ENCODE results near the gene PSMB1. TPM values are rescaled to one million over a fixed set of nuclear protein-coding genes. Genes with fewer than 3 reads are reported as not detected.
"Not testable (repeated sequence)": the region's sequence is repeated elsewhere in the genome, so short reads cannot be mapped to it uniquely, and the experiment has no call there.

PSMB1 gene
- total and polyA plus RNA-seq, 2 experiments from 2014 or later, result 247 to 411 TPM

GRCh38 chr6:170535004-170535403 lies 18.1 kb downstream of the PSMB1 start:
- 78 to 86% methylated on average over 5 of the region's 5 CpGs for WGBS, 2 experiments (ENCODE audit: low coverage in 1 of 2, low lambda C conversion rate in 2 of 2, missing lambda C conversion rate in 2 of 2)
- H3K36me3 ChIP-seq (ENCODE audit: low read depth), result peaks cover 66% of the 10 kb centered on the region
- TF ChIP-seq EZH2phosphoT487 (IDR thresholded peaks at IDR 0.05; ENCODE audit: insufficient read depth, low read depth) (no peak), EZH2 (IDR thresholded peaks at IDR 0.05; ENCODE audit: insufficient read depth, poor library complexity, severe bottlenecking) (no peak)

GRCh38 chr6:170533792-170534191 lies 19.3 kb downstream of the PSMB1 start:
- Histone ChIP-seq H2AFZ (no peak overlapping the region), H3K4me3 (no peak overlapping the region), H3K79me2 (ENCODE audit: insufficient read depth) (peaks cover 22% of the 10 kb centered on the region), H3K27ac (no peak overlapping the region), H3K9me3 (ENCODE audit: low read depth) (no peaks in the 10 kb centered on the region), H3K9me2 (ENCODE audit: insufficient read depth) (no peaks in the 10 kb centered on the region), H4K20me1 (ENCODE audit: insufficient read depth) (no peaks in the 10 kb centered on the region), H3F3A (ENCODE audit: insufficient read depth) (peaks cover 53% of the 10 kb centered on the region), H3K36me3 (ENCODE audit: low read depth) (peaks cover 56% of the 10 kb centered on the region), H3K27me3 (replicated peaks; ENCODE audit: insufficient read depth) (no peaks in the 10 kb centered on the region), H3K9ac (no peak overlapping the region), H3K4me1 (ENCODE audit: insufficient read depth) (peaks cover 3% of the 10 kb centered on the region; the same call in 1 of the 2 replicates), H3K4me2 (ENCODE audit: unreplicated experiment) (no peak overlapping the region)
- TF ChIP-seq EZH2phosphoT487 (IDR thresholded peaks at IDR 0.05; ENCODE audit: insufficient read depth, low read depth) (no peak), EZH2 (IDR thresholded peaks at IDR 0.05; ENCODE audit: insufficient read depth, poor library complexity, severe bottlenecking) (no peak)
- in situ Hi-C loops (cut with MboI), result no loop called here
- no peak for DNase-seq
- 52 to 56% methylated on average over 2 of the region's 2 CpGs for WGBS, 2 experiments (ENCODE audit: low coverage in 1 of 2, low lambda C conversion rate in 2 of 2, missing lambda C conversion rate in 2 of 2)

More at GRCh38 chr6:170535004-170535403, 18.1 kb downstream of the PSMB1 start:
- Histone ChIP-seq H3K9ac (no peak overlapping the region), H3K27me3 (replicated peaks; ENCODE audit: insufficient read depth) (no peaks in the 10 kb centered on the region), H2AFZ (no peak overlapping the region), H3K4me1 (ENCODE audit: insufficient read depth) (peaks cover under 1% of the 10 kb centered on the region; the same call in 1 of the 2 replicates), H3K4me2 (ENCODE audit: unreplicated experiment) (no peak overlapping the region), H3K9me3 (ENCODE audit: low read depth) (no peaks in the 10 kb centered on the region), H3K9me2 (ENCODE audit: insufficient read depth) (no peaks in the 10 kb centered on the region), H3K27ac (no peak overlapping the region), H3K79me2 (ENCODE audit: insufficient read depth) (peaks cover 34% of the 10 kb centered on the region), H3F3A (ENCODE audit: insufficient read depth) (peaks cover 53% of the 10 kb centered on the region), H3K4me3 (no peak overlapping the region), H4K20me1 (ENCODE audit: insufficient read depth) (no peaks in the 10 kb centered on the region)
- DNase-seq, result no peak
- in situ Hi-C loops (cut with MboI), result no loop called here

GRCh38 chr6:170532867-170533488 lies 20.1 kb downstream of the PSMB1 start:
- Histone ChIP-seq H3K4me2 (ENCODE audit: unreplicated experiment) (no peak overlapping the region), H3K9ac (no peak overlapping the region), H3K4me1 (ENCODE audit: insufficient read depth) (peaks cover 3% of the 10 kb centered on the region; the same call in 1 of the 2 replicates), H3K9me2 (ENCODE audit: insufficient read depth) (no peaks in the 10 kb centered on the region), H3K9me3 (ENCODE audit: low read depth) (no peaks in the 10 kb centered on the region), H2AFZ (no peak overlapping the region), H3K27me3 (replicated peaks; ENCODE audit: insufficient read depth) (no peaks in the 10 kb centered on the region), H3K79me2 (ENCODE audit: insufficient read depth) (peaks cover 14% of the 10 kb centered on the region), H3K4me3 (no peak overlapping the region), H3K27ac (no peak overlapping the region), H4K20me1 (ENCODE audit: insufficient read depth) (no peaks in the 10 kb centered on the region), H3K36me3 (ENCODE audit: low read depth) (peaks cover 50% of the 10 kb centered on the region), H3F3A (ENCODE audit: insufficient read depth) (peaks cover 53% of the 10 kb centered on the region)
- no peak for TF ChIP-seq EZH2phosphoT487 (IDR thresholded peaks at IDR 0.05; ENCODE audit: insufficient read depth, low read depth)
- TF ChIP-seq EZH2 (IDR thresholded peaks at IDR 0.05; ENCODE audit: insufficient read depth, poor library complexity, severe bottlenecking), result no peak
- in situ Hi-C loops (cut with MboI), result no loop called here
- WGBS, 2 experiments (ENCODE audit: low coverage in 1 of 2, low lambda C conversion rate in 2 of 2, missing lambda C conversion rate in 2 of 2), result 62 to 70% methylated on average over 7 of the region's 7 CpGs
- DNase-seq, result no peak

- Histone ChIP-seq H3K4me2 (ENCODE audit: unreplicated experiment) (no peak overlapping the region), H3K79me2 (ENCODE audit: insufficient read depth) (no peaks in the 10 kb centered on the region), H3F3A (ENCODE audit: insufficient read depth) (peaks cover 41% of the 10 kb centered on the region), H3K4me1 (ENCODE audit: insufficient read depth) (peaks cover 3% of the 10 kb centered on the region; the same call in 1 of the 2 replicates), H3K9me3 (ENCODE audit: low read depth) (no peaks in the 10 kb centered on the region), H4K20me1 (ENCODE audit: insufficient read depth) (no peaks in the 10 kb centered on the region), H3K27ac (peak overlapping the region; percentile 16; the same call in 1 of the 2 replicates), H3K36me3 (ENCODE audit: low read depth) (peaks cover 21% of the 10 kb centered on the region), H2AFZ (no peak overlapping the region), H3K27me3 (replicated peaks; ENCODE audit: insufficient read depth) (no peaks in the 10 kb centered on the region), H3K9me2 (ENCODE audit: insufficient read depth) (no peaks in the 10 kb centered on the region), H3K9ac (no peak overlapping the region), H3K4me3 (no peak overlapping the region)
- WGBS, 2 experiments (ENCODE audit: low coverage in 1 of 2, low lambda C conversion rate in 2 of 2, missing lambda C conversion rate in 2 of 2), result 22 to 24% methylated on average over 5 of the region's 5 CpGs
- DNase-seq, result peak; percentile 83
- in situ Hi-C loops (cut with MboI), result loop anchor here (5.0 to 10.0 kb wide), 2 partner anchors 698 to 735 kb away; no protein-coding TSS in a partner anchor
- TF ChIP-seq EZH2 (IDR thresholded peaks at IDR 0.05; ENCODE audit: insufficient read depth, poor library complexity, severe bottlenecking) (no peak), EZH2phosphoT487 (IDR thresholded peaks at IDR 0.05; ENCODE audit: insufficient read depth, low read depth) (no peak)
Measured at GRCh38 chr6:170529839-170530469, 23.2 kb downstream of the PSMB1 start.

GRCh38 chr6:170527995-170528394 lies 25.1 kb downstream of the PSMB1 start:
- H3K4me2 ChIP-seq (ENCODE audit: unreplicated experiment); DNase-seq; H3K4me1 ChIP-seq (ENCODE audit: insufficient read depth); H3K27me3 ChIP-seq (replicated peaks; ENCODE audit: insufficient read depth); H3K27ac ChIP-seq; H3K4me3 ChIP-seq; H3K36me3 ChIP-seq (ENCODE audit: low read depth); H3K9me2 ChIP-seq (ENCODE audit: insufficient read depth); H4K20me1 ChIP-seq (ENCODE audit: insufficient read depth); H3K9me3 ChIP-seq (ENCODE audit: low read depth); H2AFZ ChIP-seq; H3K79me2 ChIP-seq (ENCODE audit: insufficient read depth); H3K9ac ChIP-seq: not testable (repeated sequence)
- in situ Hi-C loops (cut with MboI), result loop anchor here (5.0 to 10.0 kb wide), 2 partner anchors 696 to 733 kb away; no protein-coding TSS in a partner anchor
- WGBS, 2 experiments (ENCODE audit: low coverage in 1 of 2, low lambda C conversion rate in 2 of 2, missing lambda C conversion rate in 2 of 2), result 79 to 83% methylated on average over 5 of the region's 5 CpGs
- peaks cover 26% of the 10 kb centered on the region for H3F3A ChIP-seq (ENCODE audit: insufficient read depth)

Measured in GM23248 (cell line).